22Rv1 (cell line): ENCODE results near the gene STAT5B.

Experiments
- ZFX ChIP-seq: fragments of 450-650 bp; IDR thresholded peaks from 2 replicates; pipeline ENCODE4 v1.6.1; 2017; ENCODE audit warnings: antibody characterized with exemption, borderline replicate concordance
- TF ChIP-seq, protein P1 (sequence below): fragments of 450-650 bp; IDR thresholded peaks from 2 replicates; pipeline ENCODE4 v1.5.1; 2017; ENCODE audit warnings: mild to moderate bottlenecking

GRCh38 chr17:42184713-42185620 is 91.2 kb downstream of the STAT5B start, which contains the start of gene HCRT:
- TF ChIP-seq, protein P1, sequence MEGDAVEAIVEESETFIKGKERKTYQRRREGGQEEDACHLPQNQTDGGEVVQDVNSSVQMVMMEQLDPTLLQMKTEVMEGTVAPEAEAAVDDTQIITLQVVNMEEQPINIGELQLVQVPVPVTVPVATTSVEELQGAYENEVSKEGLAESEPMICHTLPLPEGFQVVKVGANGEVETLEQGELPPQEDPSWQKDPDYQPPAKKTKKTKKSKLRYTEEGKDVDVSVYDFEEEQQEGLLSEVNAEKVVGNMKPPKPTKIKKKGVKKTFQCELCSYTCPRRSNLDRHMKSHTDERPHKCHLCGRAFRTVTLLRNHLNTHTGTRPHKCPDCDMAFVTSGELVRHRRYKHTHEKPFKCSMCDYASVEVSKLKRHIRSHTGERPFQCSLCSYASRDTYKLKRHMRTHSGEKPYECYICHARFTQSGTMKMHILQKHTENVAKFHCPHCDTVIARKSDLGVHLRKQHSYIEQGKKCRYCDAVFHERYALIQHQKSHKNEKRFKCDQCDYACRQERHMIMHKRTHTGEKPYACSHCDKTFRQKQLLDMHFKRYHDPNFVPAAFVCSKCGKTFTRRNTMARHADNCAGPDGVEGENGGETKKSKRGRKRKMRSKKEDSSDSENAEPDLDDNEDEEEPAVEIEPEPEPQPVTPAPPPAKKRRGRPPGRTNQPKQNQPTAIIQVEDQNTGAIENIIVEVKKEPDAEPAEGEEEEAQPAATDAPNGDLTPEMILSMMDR, result no peak
- no peak for TF ChIP-seq ZFX
